K562 (cell line): Measurements from ENCODE around the gene BRD3. TPM values are rescaled to one million over a fixed set of nuclear protein-coding genes. Genes with fewer than 3 reads are reported as not detected.
A peak's percentile ranks its signal among the peaks of the same experiment; 100 is the strongest.

Experiments
- CBX2 ChIP-seq: fragments of 200-600 bp; sonication (generic); IDR thresholded peaks from one replicate; pipeline ENCODE4 v1.6.1; 2012; ENCODE audit warnings: mild to moderate bottlenecking, low read length, inconsistent platforms; ENCODE audit not compliant: insufficient read depth, poor library complexity, severe bottlenecking
- ETS2 ChIP-seq: IDR thresholded peaks from 2 replicates; pipeline ENCODE4 v1.6.1; 2016; ENCODE audit warnings: borderline replicate concordance, missing genetic modification characterization, mild to moderate bottlenecking, moderate library complexity, missing compliant biosample characterization; ENCODE audit not compliant: poor library complexity, severe bottlenecking
- JUND ChIP-seq, 2 experiments: IDR thresholded peaks; 2 replicates in 1 of 2; 3 replicates in 1 of 2; pipeline ENCODE4 v1.6.1; 2011; ENCODE audit warnings: borderline replicate concordance in 2 of 2, low read depth in 2 of 2, low read length in 2 of 2, improper control_type of control experiment in 1 of 2, missing biosample characterization in 1 of 2, missing genetic modification characterization in 1 of 2, missing genetic modification reagents in 1 of 2
- KAT7 ChIP-seq: sonication (generic); formaldehyde crosslinking; IDR thresholded peaks from 2 replicates; pipeline ENCODE4 v1.8.0; 2022; ENCODE audit warnings: missing genetic modification reagents, mild to moderate bottlenecking, borderline replicate concordance
- MYC ChIP-seq, 2 experiments: fragments of 250-450 bp in 1 of 2; sonication (Bioruptor Pico) in 1 of 2; IDR thresholded peaks; 2 replicates each; pipeline versions ENCODE4 v1.5.1 to v1.6.1; 2012 to 2021; ENCODE audit warnings: low read depth in 2 of 2, borderline replicate concordance in 1 of 2, improper control_type of control experiment in 1 of 2, low read length in 1 of 2, mild to moderate bottlenecking in 1 of 2, moderate library complexity in 1 of 2
- NFYB ChIP-seq: IDR thresholded peaks from 2 replicates; pipeline ENCODE4 v1.6.1; 2011; ENCODE audit warnings: mild to moderate bottlenecking, moderate library complexity; ENCODE audit not compliant: insufficient read length; ENCODE audit errors: extremely low read depth
- NR4A1 ChIP-seq, 2 experiments: fragments of 250-450 bp in 1 of 2; fragments of 450-650 bp in 1 of 2; sonication (Bioruptor Pico) in 1 of 2; IDR thresholded peaks; 2 replicates each; pipeline versions ENCODE4 v1.4.0 to v1.6.1; 2016 to 2020; ENCODE audit warnings: mild to moderate bottlenecking in 2 of 2, missing compliant biosample characterization in 1 of 2, missing genetic modification characterization in 1 of 2, moderate library complexity in 1 of 2
- PURB ChIP-seq: sonication (generic); formaldehyde crosslinking; IDR thresholded peaks from 2 replicates; pipeline ENCODE4 v1.9.0; 2021; ENCODE audit warnings: low read depth, mild to moderate bottlenecking, missing genetic modification reagents
- SRSF3 ChIP-seq: fragments of 200-400 bp; formaldehyde crosslinking; IDR thresholded peaks from 2 replicates; pipeline ENCODE4 v1.6.1; 2016; ENCODE audit warnings: mild to moderate bottlenecking, low read length, moderate library complexity; ENCODE audit not compliant: insufficient read depth
- ZNF174 ChIP-seq: fragments of 250-450 bp; sonication (Bioruptor Pico); IDR thresholded peaks from 2 replicates; pipeline ENCODE4 v1.4.0; 2020; ENCODE audit warnings: mild to moderate bottlenecking
- ZNF212 ChIP-seq: fragments of 450-650 bp; formaldehyde crosslinking; IDR thresholded peaks from 2 replicates; pipeline ENCODE4 v1.4.0; 2020; ENCODE audit warnings: mild to moderate bottlenecking
- ZNF507 ChIP-seq: conservative IDR thresholded peaks from 2 replicates; pipeline ENCODE4 v1.6.1; 2017; ENCODE audit warnings: missing genetic modification characterization, missing compliant biosample characterization
- ZNF76 ChIP-seq: fragments of 250-450 bp; sonication (Bioruptor Pico); IDR thresholded peaks from 2 replicates; pipeline ENCODE4 v1.4.0; 2020; ENCODE audit warnings: mild to moderate bottlenecking, moderate library complexity, borderline replicate concordance
- ZNF785 ChIP-seq: fragments of 250-450 bp; sonication (Bioruptor Pico); IDR thresholded peaks from 2 replicates; pipeline ENCODE4 v1.4.0; 2020; ENCODE audit warnings: mild to moderate bottlenecking
- polyA plus RNA-seq, 8 experiments: library from polyadenylated mRNA; depleted of rRNA in 4 of 8; stranded (reverse) in 5 of 8; unstranded in 3 of 8; fragments of >200 nt; fragmentation: Nextera tagmentation in 2 of 8; fragmentation: Illumina TruSeq in 1 of 8; extraction: Ambion mirVana in 2 of 8; extraction: Trizol in 1 of 8; gene quantifications; 2 replicates each; pipeline versions ENCODE4 v1.2.1 to v1.2.3, GENCODE V29; 2011 to 2014; ENCODE audit warnings: inconsistent platforms in 1 of 8, missing spikeins in 1 of 8
- total RNA-seq, 7 experiments: library from RNA; depleted of rRNA in 6 of 7; stranded (reverse); fragments of >200 nt in 6 of 7; fragmentation: Illumina TruSeq in 2 of 7; extraction: Trizol in 2 of 7; gene quantifications; 2 replicates each; pipeline versions ENCODE4 v1.2.1 to v1.2.3, GENCODE V29; 2011 to 2021; ENCODE audit warnings: low replicate concordance in 1 of 7
- TF ChIP-seq, protein P1 (sequence below): fragments of 250-450 bp; sonication (Bioruptor Pico); IDR thresholded peaks from 2 replicates; pipeline ENCODE4 v1.8.0; 2021; ENCODE audit warnings: moderate library complexity, mild to moderate bottlenecking, inconsistent platforms
- TF ChIP-seq, protein P2 (sequence below): fragments of 250-450 bp; sonication (Bioruptor Pico); IDR thresholded peaks from 2 replicates; pipeline ENCODE4 v1.9.0; 2021; ENCODE audit warnings: mild to moderate bottlenecking, inconsistent platforms
- TF ChIP-seq, protein P3 (sequence below): fragments of 250-450 bp; sonication (Bioruptor Pico); IDR thresholded peaks from 2 replicates; pipeline ENCODE4 v1.8.0; 2022; ENCODE audit warnings: inconsistent platforms
- TF ChIP-seq, protein P4 (sequence below), 2 experiments: IDR thresholded peaks; 2 replicates each; pipeline ENCODE4 v1.6.1; 2012; ENCODE audit warnings: improper control_type of control experiment in 2 of 2, low read depth in 2 of 2, low read length in 2 of 2, borderline replicate concordance in 1 of 2

The BRD3 gene
- total and polyA plus RNA-seq, 9 of the 15 experiments (the other 6 are each of a cell fraction or from before 2014, with no cell fraction given), result 0.82 to 37.1 (median 4.2) TPM

DNA sequence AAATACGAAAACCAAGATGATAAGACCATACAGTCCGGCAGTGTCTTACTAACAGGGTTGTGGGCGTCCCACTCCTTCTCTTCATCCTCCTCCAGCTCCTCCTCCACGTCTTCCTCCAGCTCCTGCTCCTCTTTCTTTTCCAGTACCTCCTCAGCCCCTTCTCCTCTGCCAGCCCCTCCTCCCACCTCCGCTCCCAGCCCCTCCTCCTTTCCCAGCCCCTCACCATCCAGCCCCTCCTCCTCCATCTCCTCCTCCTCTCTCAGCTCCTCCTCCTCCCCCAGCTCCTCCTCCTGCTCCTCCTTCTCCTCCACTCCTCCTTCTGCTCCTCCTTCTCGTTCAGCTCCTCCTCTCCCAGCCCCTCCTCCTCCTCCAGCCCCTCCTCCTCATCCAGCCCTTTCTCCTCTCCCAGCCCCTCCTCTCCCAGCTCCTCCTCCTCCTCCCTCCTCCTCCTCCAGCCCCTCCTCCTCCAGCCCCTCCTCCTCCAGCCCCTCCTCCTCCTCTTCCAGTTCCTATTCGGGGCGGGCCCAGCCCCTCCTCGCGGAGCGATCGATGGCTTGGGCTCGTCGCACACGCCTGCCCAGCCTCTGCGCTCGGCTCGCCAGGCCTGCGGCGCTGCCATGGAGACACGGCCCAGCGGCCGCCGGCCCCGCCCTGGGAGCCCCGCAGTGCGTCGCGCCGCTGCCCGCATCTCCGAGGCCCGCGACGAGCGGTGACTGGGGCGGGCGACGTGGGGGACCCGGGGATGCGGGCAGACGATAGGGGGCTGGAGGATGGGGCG lies 42.8 kb downstream of the BRD3 start, which contains the start of gene BRD3OS (continued):
- no peak for TF ChIP-seq CBX2
- TF ChIP-seq ZNF212 (CRISPR knock-in tag), result no peak
- TF ChIP-seq, protein P1, sequence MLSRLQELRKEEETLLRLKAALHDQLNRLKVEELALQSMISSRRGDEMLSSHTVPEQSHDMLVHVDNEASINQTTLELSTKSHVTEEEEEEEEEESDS, result no peak
- no peak for TF ChIP-seq ZNF174 (CRISPR knock-in tag)
- no peak for TF ChIP-seq ZNF785
- 0 out of 2 replicates have a peak, but pooled peaks have one; percentile 34 for TF ChIP-seq KAT7 (CRISPR knock-in tag)
- TF ChIP-seq ZNF507 (tag), result no peak
- TF ChIP-seq, protein P2, sequence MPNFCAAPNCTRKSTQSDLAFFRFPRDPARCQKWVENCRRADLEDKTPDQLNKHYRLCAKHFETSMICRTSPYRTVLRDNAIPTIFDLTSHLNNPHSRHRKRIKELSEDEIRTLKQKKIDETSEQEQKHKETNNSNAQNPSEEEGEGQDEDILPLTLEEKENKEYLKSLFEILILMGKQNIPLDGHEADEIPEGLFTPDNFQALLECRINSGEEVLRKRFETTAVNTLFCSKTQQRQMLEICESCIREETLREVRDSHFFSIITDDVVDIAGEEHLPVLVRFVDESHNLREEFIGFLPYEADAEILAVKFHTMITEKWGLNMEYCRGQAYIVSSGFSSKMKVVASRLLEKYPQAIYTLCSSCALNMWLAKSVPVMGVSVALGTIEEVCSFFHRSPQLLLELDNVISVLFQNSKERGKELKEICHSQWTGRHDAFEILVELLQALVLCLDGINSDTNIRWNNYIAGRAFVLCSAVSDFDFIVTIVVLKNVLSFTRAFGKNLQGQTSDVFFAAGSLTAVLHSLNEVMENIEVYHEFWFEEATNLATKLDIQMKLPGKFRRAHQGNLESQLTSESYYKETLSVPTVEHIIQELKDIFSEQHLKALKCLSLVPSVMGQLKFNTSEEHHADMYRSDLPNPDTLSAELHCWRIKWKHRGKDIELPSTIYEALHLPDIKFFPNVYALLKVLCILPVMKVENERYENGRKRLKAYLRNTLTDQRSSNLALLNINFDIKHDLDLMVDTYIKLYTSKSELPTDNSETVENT, result no peak
- no peak for TF ChIP-seq SRSF3
- TF ChIP-seq NFYB, result no peak
- no peak for TF ChIP-seq ZNF76 (CRISPR knock-in tag)
- no peak for TF ChIP-seq PURB (CRISPR knock-in tag)
- peak; percentile 58 for TF ChIP-seq MYC (IDR thresholded peaks at IDR 0.05; ENCODE audit: low read depth, low read length)
- no peak for TF ChIP-seq MYC (CRISPR knock-in tag; IDR thresholded peaks at IDR 0.05; ENCODE audit: borderline replicate concordance, low read depth)
- peak; percentile 69 for TF ChIP-seq JUND (IDR thresholded peaks at IDR 0.05; ENCODE audit: borderline replicate concordance, low read depth, low read length)
- TF ChIP-seq JUND (tag; IDR thresholded peaks at IDR 0.05; ENCODE audit: borderline replicate concordance, low read depth, low read length), result no peak
- TF ChIP-seq NR4A1 (CRISPR knock-in tag; IDR thresholded peaks at IDR 0.05), result no peak
- TF ChIP-seq NR4A1 (tag; IDR thresholded peaks at IDR 0.05), result no peak
- TF ChIP-seq, protein P3, sequence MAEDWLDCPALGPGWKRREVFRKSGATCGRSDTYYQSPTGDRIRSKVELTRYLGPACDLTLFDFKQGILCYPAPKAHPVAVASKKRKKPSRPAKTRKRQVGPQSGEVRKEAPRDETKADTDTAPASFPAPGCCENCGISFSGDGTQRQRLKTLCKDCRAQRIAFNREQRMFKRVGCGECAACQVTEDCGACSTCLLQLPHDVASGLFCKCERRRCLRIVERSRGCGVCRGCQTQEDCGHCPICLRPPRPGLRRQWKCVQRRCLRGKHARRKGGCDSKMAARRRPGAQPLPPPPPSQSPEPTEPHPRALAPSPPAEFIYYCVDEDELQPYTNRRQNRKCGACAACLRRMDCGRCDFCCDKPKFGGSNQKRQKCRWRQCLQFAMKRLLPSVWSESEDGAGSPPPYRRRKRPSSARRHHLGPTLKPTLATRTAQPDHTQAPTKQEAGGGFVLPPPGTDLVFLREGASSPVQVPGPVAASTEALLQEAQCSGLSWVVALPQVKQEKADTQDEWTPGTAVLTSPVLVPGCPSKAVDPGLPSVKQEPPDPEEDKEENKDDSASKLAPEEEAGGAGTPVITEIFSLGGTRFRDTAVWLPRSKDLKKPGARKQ, result no peak
- no peak for TF ChIP-seq ETS2 (tag)
- TF ChIP-seq, protein P4, sequence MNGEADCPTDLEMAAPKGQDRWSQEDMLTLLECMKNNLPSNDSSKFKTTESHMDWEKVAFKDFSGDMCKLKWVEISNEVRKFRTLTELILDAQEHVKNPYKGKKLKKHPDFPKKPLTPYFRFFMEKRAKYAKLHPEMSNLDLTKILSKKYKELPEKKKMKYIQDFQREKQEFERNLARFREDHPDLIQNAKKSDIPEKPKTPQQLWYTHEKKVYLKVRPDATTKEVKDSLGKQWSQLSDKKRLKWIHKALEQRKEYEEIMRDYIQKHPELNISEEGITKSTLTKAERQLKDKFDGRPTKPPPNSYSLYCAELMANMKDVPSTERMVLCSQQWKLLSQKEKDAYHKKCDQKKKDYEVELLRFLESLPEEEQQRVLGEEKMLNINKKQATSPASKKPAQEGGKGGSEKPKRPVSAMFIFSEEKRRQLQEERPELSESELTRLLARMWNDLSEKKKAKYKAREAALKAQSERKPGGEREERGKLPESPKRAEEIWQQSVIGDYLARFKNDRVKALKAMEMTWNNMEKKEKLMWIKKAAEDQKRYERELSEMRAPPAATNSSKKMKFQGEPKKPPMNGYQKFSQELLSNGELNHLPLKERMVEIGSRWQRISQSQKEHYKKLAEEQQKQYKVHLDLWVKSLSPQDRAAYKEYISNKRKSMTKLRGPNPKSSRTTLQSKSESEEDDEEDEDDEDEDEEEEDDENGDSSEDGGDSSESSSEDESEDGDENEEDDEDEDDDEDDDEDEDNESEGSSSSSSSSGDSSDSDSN (IDR thresholded peaks at IDR 0.05; ENCODE audit: borderline replicate concordance in 1 of 2, low read depth in 2 of 2, low read length in 2 of 2), result no peak
